IMR-90 (cell line): ENCODE measurements around the gene AKIRIN1. TPM values are rescaled to one million over a fixed set of nuclear protein-coding genes. Genes with fewer than 3 reads are reported as not detected.

Source experiments
- ATAC-seq: fragments of 200-7000 bp; cut with Tn5 transposase; 2 replicates; pipeline ENCODE4 v1.9.1; 2020; ENCODE audit warnings: low read depth, mild to moderate bottlenecking, moderate library complexity
- BruUV-seq: library from RNA; stranded (reverse); fragments of 400-500 nt; replicated peaks from 2 replicates; lab custom pipeline; 2021; lab: Mats Ljungman, UMichigan
- CTCF ChIA-PET: fragments of 300-600 bp; formaldehyde crosslinking; extraction: SDS; loops from one replicate; lab custom pipeline; 2021; ENCODE audit warnings: antibody characterized with exemption; lab: Yijun Ruan, JAX
- POLR2A ChIA-PET: fragments of 300-600 bp; sonication (Branson Sonifier 250); formaldehyde crosslinking; loops from one replicate; lab custom pipeline; 2022; ENCODE audit warnings: antibody characterized with exemption; ENCODE audit not compliant: unreplicated experiment; lab: Charles Lee
- DNase-seq: peaks from one replicate; pipeline ENCODE4 v3.0.0; 2013
- H2AFZ ChIP-seq: replicated peaks from 2 replicates; pipeline ENCODE3; 2013; ENCODE audit warnings: low read length, mild to moderate bottlenecking; ENCODE audit not compliant: poor library complexity
- H2AK5ac ChIP-seq: 2 replicates; pipeline ENCODE4 v1.6.1; 2013; ENCODE audit warnings: low read depth, low read length, inconsistent platforms
- H2AK9ac ChIP-seq: replicated peaks from 2 replicates; pipeline ENCODE3; 2013; ENCODE audit warnings: mild to moderate bottlenecking, low read depth, low read length, moderate library complexity; ENCODE audit not compliant: poor library complexity
- H2BK120ac ChIP-seq: 2 replicates; pipeline ENCODE4 v1.6.1; 2013; ENCODE audit warnings: low read depth, low read length, inconsistent platforms
- H2BK15ac ChIP-seq: 3 replicates; pipeline ENCODE4 v1.6.1; 2013; ENCODE audit warnings: low read depth, low read length, inconsistent platforms
- H2BK20ac ChIP-seq: 2 replicates; pipeline ENCODE4 v1.6.1; 2013; ENCODE audit warnings: low read depth, mild to moderate bottlenecking, inconsistent platforms, low read length, moderate library complexity
- H2BK5ac ChIP-seq: 2 replicates; pipeline ENCODE4 v1.6.1; 2013; ENCODE audit warnings: mild to moderate bottlenecking, low read depth, low read length, inconsistent platforms; ENCODE audit not compliant: poor library complexity, severe bottlenecking
- H3K14ac ChIP-seq: replicated peaks from 2 replicates; pipeline ENCODE4 v1.6.1; 2013; ENCODE audit warnings: low read depth, low read length, inconsistent platforms
- H3K18ac ChIP-seq: 2 replicates; pipeline ENCODE4 v1.6.1; 2013; ENCODE audit warnings: low read depth, low read length, control low read depth
- H3K23ac ChIP-seq: 2 replicates; pipeline ENCODE4 v1.6.1; 2013; ENCODE audit warnings: low read depth, low read length, inconsistent platforms
- H3K27ac ChIP-seq: 2 replicates; pipeline ENCODE4 v1.5.1; 2013; ENCODE audit warnings: mild to moderate bottlenecking, control low read depth, low read length; ENCODE audit not compliant: insufficient read depth
- H3K27me3 ChIP-seq: 2 replicates; pipeline ENCODE4 v1.6.1; 2013; ENCODE audit warnings: low read length; ENCODE audit not compliant: control insufficient read depth, insufficient read depth
- H3K36me3 ChIP-seq: 2 replicates; pipeline ENCODE4 v1.6.1; 2013; ENCODE audit warnings: low read length, mixed read lengths; ENCODE audit not compliant: control insufficient read depth, insufficient read depth
- H3K4ac ChIP-seq: 2 replicates; pipeline ENCODE4 v1.6.1; 2013; ENCODE audit warnings: low read depth, low read length, inconsistent platforms
- H3K4me1 ChIP-seq: 2 replicates; pipeline ENCODE4 v1.6.1; 2013; ENCODE audit warnings: low read length, mixed read lengths; ENCODE audit not compliant: control insufficient read depth, insufficient read depth
- H3K4me2 ChIP-seq: 2 replicates; pipeline ENCODE4 v1.6.1; 2013; ENCODE audit warnings: low read depth, mild to moderate bottlenecking, control low read depth, low read length, moderate library complexity
- H3K4me3 ChIP-seq: 2 replicates; pipeline ENCODE4 v1.5.1; 2013; ENCODE audit warnings: low read depth, mild to moderate bottlenecking, control low read depth, low read length, moderate library complexity; ENCODE audit not compliant: insufficient read depth
- H3K56ac ChIP-seq: 2 replicates; pipeline ENCODE4 v1.6.1; 2013; ENCODE audit warnings: low read length, inconsistent platforms; ENCODE audit not compliant: insufficient read depth; ENCODE audit errors: extremely low read depth
- H3K79me1 ChIP-seq, 2 experiments: 2 replicates each; pipeline ENCODE4 v1.6.1; 2013; ENCODE audit warnings: low read length in 2 of 2, inconsistent platforms in 1 of 2, low read depth in 1 of 2
- H3K9ac ChIP-seq: 2 replicates; pipeline ENCODE4 v1.6.1; 2013; ENCODE audit warnings: low read depth, low read length, control low read depth
- H3K9me1 ChIP-seq: 2 replicates; pipeline ENCODE4 v1.6.1; 2013; ENCODE audit warnings: low read length, inconsistent platforms; ENCODE audit not compliant: insufficient read depth
- H3K9me3 ChIP-seq: 2 replicates; pipeline ENCODE4 v1.6.1; 2013; ENCODE audit warnings: low read length; ENCODE audit not compliant: control insufficient read depth, insufficient read depth
- H4K20me1 ChIP-seq: 2 replicates; pipeline ENCODE4 v1.6.1; 2013; ENCODE audit warnings: low read length, inconsistent platforms; ENCODE audit not compliant: insufficient read depth
- H4K5ac ChIP-seq: 2 replicates; pipeline ENCODE4 v1.6.1; 2013; ENCODE audit warnings: mild to moderate bottlenecking, low read depth, low read length, control low read depth
- H4K8ac ChIP-seq, 2 experiments: 2 replicates each; pipeline ENCODE4 v1.6.1; 2013; ENCODE audit warnings: low read depth in 2 of 2, low read length in 2 of 2, control low read depth in 1 of 2, inconsistent platforms in 1 of 2
- H4K91ac ChIP-seq: 2 replicates; pipeline ENCODE4 v1.6.1; 2013; ENCODE audit warnings: low read depth, low read length, inconsistent platforms; ENCODE audit not compliant: insufficient read depth
- BHLHE40 ChIP-seq: fragments of 150-350 bp; IDR thresholded peaks from 2 replicates; pipeline ENCODE4 v1.6.1; 2016; ENCODE audit warnings: mild to moderate bottlenecking, low read depth, low read length
- CHD1 ChIP-seq: IDR thresholded peaks from 2 replicates; pipeline ENCODE4 v1.6.1; 2012; ENCODE audit warnings: low read depth, low read length, improper control_type of control experiment
- ELK1 ChIP-seq: fragments of 150-350 bp; IDR thresholded peaks from 2 replicates; pipeline ENCODE4 v1.6.1; 2016; ENCODE audit warnings: low read depth, mild to moderate bottlenecking, low read length, moderate library complexity, borderline replicate concordance
- MXI1 ChIP-seq: IDR thresholded peaks from 2 replicates; pipeline ENCODE4 v1.6.1; 2012; ENCODE audit warnings: low read depth, mild to moderate bottlenecking, low read length, moderate library complexity, borderline replicate concordance
- SMC3 ChIP-seq: fragments of 150-350 bp; IDR thresholded peaks from 2 replicates; pipeline ENCODE4 v1.6.1; 2016; ENCODE audit warnings: low read depth, mild to moderate bottlenecking, antibody characterized with exemption, low read length, moderate library complexity
- USF2 ChIP-seq: fragments of 150-350 bp; IDR thresholded peaks from 2 replicates; pipeline ENCODE4 v1.6.1; 2017; ENCODE audit warnings: mild to moderate bottlenecking, antibody characterized with exemption, low read length, low read depth
- WGBS, 2 experiments: methylation state at CpG; one replicate each; pipeline versions ENCODE4 v1.1.5 to v1.1.7; 2013; ENCODE audit warnings: missing lambda C conversion rate in 2 of 2; ENCODE audit not compliant: insufficient read length in 1 of 2; ENCODE audit errors: extremely low coverage in 2 of 2; 5-methylcytosine and 5-hydroxymethylcytosine counted together
- dilution Hi-C: fragments of 300-500 bp; cut with HindIII; formaldehyde crosslinking; loops from one replicate; pipeline ENCODE4 v1.14.3; 2018; ENCODE audit warnings: low sequenced_read_pairs; ENCODE audit not compliant: unreplicated experiment
- in situ Hi-C: fragments of 300-500 bp; cut with MboI; formaldehyde crosslinking; loops from 3 replicates; pipeline ENCODE4 v1.14.3; 2019; ENCODE audit warnings: low sequenced_read_pairs, inconsistent platforms, mixed read lengths
- intact Hi-C: fragments of 100-400 bp; cut with micrococcal nuclease; formaldehyde crosslinking; loops from 2 replicates; pipeline ENCODE4 v1.10.0; 2022
- polyA plus RNA-seq, 3 experiments: library from polyadenylated mRNA; depleted of rRNA; stranded (reverse); fragments of >200 nt; gene quantifications; 2 replicates each; pipeline ENCODE4 v1.2.3, GENCODE V29; 2012; ENCODE audit warnings: low replicate concordance in 1 of 3
- total RNA-seq: library from RNA; depleted of rRNA; stranded (reverse); fragments of >200 nt; gene quantifications from 2 replicates; pipeline ENCODE4 v1.2.3, GENCODE V29; 2012

The AKIRIN1 gene
- total and polyA plus RNA-seq, 2 of the 4 experiments (the other 2 are of a cell fraction): 42.5 to 44.2 TPM

GRCh38 chr1:39021426-39021825 is 30.4 kb downstream of the AKIRIN1 start:
- H3K9me3 ChIP-seq: no peaks in the 10 kb centered on the region
- no peak overlapping the region for H4K5ac ChIP-seq
- no peak overlapping the region for H2AK5ac ChIP-seq
- in situ Hi-C loops: loop anchor here (25.0 kb wide), 1 partner anchor 1009 kb away; the partner anchor contains the start of genes FHL3 and UTP11
- H3K4me3 ChIP-seq: no peak overlapping the region
- BruUV-seq: no TSS peak
- no CpG with 5 or more reads among the region's 1 CpG for WGBS, 2 experiments
- no peaks in the 10 kb centered on the region for H4K20me1 ChIP-seq
- ATAC-seq (no peak), DNase-seq (no peak)
- dilution Hi-C loops: no loop called here
- no peak overlapping the region for H3K14ac ChIP-seq
- H3K4me1 ChIP-seq: peaks cover 3% of the 10 kb centered on the region
- intact Hi-C loops: no loop called here
- H4K91ac ChIP-seq: no peak overlapping the region
- no peak overlapping the region for H2AK9ac ChIP-seq
- no peak overlapping the region for H3K4me2 ChIP-seq
- no peak for TF ChIP-seq MXI1
- no peak for TF ChIP-seq USF2
- TF ChIP-seq CHD1: no peak
- no peak for TF ChIP-seq ELK1
- TF ChIP-seq BHLHE40: no peak
- no peak for TF ChIP-seq SMC3
- no peak overlapping the region for H3K23ac ChIP-seq
- H3K79me1 ChIP-seq: peaks cover 3 to 8% of the 10 kb centered on the region in 2 experiments; a peak in 2 of 4 replicates
- H3K9ac ChIP-seq: no peak overlapping the region
- H2BK15ac ChIP-seq: no peak overlapping the region
- H3K56ac ChIP-seq: no peak overlapping the region
- no peaks in the 10 kb centered on the region for H3K27me3 ChIP-seq
- H3K9me1 ChIP-seq: peaks cover 4% of the 10 kb centered on the region
- H3K36me3 ChIP-seq: no peaks in the 10 kb centered on the region
- H2BK120ac ChIP-seq: no peak overlapping the region
- no peak overlapping the region for H2BK20ac ChIP-seq
- no peak overlapping the region for H3K27ac ChIP-seq
- no peak overlapping the region for H3K4ac ChIP-seq
- POLR2A ChIA-PET: no interaction called here
- no peak overlapping the region for H2BK5ac ChIP-seq
- CTCF ChIA-PET: no interaction called here
- no peak overlapping the region for H2AFZ ChIP-seq
- no peak overlapping the region for H3K18ac ChIP-seq
- H4K8ac ChIP-seq: no peak overlapping the region
